Right atrium auricular region (tissue), 2 donors: ENCODE data around the gene CPT1B. TPM values are rescaled to one million over a fixed set of nuclear protein-coding genes. Genes with fewer than 3 reads are reported as not detected.
"Not testable (repeated sequence)": the region's sequence is repeated elsewhere in the genome, so short reads cannot be mapped to it uniquely, and the experiment has no call there.

ENCODE experiments used
- DNase-seq: peaks from one replicate; pipeline ENCODE4 v3.0.0-alpha.2; 2019; ENCODE audit warnings: low spot score
- H3K27ac ChIP-seq, 2 donors: fragments of 200-600 bp; sonication (generic); 1 replicate in 1 of 2; 2 replicates in 1 of 2; pipeline ENCODE4 v1.5.1; 2016 to 2019
- H3K27me3 ChIP-seq, 2 donors: fragments of 200-600 bp; sonication (generic); one replicate each; pipeline versions ENCODE4 v1.5.1 to v1.6.0; 2017 to 2019
- H3K36me3 ChIP-seq: fragments of 200-600 bp; sonication (generic); one replicate; pipeline ENCODE4 v1.5.1; 2016
- H3K4me1 ChIP-seq, 2 donors: fragments of 200-600 bp; sonication (generic); one replicate each; pipeline versions ENCODE4 v1.5.1 to v1.6.0; 2017 to 2019
- H3K4me3 ChIP-seq, 2 donors: fragments of 200-600 bp; sonication (generic); 1 replicate in 1 of 2; 2 replicates in 1 of 2; pipeline ENCODE4 v1.5.1; 2017 to 2019; ENCODE audit warnings: mild to moderate bottlenecking in 1 of 2, moderate library complexity in 1 of 2
- H3K9me3 ChIP-seq, 2 donors: fragments of 200-600 bp; sonication (generic); one replicate each; pipeline ENCODE4 v1.5.1; 2019
- total RNA-seq, 2 donors: library from RNA; depleted of rRNA; stranded (reverse); fragments of >200 nt; gene quantifications; one replicate each; pipeline ENCODE4 v1.1.0, GENCODE V29; 2016
- TF ChIP-seq, protein P1 (sequence below), 2 donors: fragments of 200-600 bp; sonication (generic); IDR thresholded peaks; one replicate each; pipeline ENCODE4 v1.5.1; 2019; ENCODE audit warnings: antibody characterized with exemption in 2 of 2

The CPT1B gene
- total RNA-seq, 2 donors from 2014 or later = 184 to 281 TPM

DNA sequence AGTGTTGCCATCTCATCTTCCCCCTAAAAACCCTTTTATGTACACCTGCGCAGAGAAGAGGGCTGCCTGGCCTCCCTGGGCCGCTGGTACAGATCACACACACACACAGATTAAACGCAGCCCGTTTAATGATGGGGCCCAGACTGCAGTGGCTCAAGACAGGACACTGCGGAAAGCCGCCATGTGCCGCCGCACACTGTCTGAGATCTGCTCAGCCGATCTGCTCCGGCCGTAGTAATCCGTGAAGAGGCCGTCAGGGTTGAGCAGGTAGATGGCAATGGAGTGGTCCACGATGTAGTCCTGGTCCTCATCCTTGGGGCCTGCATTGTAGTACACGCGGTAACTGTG, 54.8 kb downstream of the CPT1B start:
- no peak overlapping the region for H3K4me3 ChIP-seq
- H3K4me1 ChIP-seq = peaks cover 0 to 28% of the 10 kb centered on the region in 2 donors
- no peak for DNase-seq
- TF ChIP-seq, protein P1, sequence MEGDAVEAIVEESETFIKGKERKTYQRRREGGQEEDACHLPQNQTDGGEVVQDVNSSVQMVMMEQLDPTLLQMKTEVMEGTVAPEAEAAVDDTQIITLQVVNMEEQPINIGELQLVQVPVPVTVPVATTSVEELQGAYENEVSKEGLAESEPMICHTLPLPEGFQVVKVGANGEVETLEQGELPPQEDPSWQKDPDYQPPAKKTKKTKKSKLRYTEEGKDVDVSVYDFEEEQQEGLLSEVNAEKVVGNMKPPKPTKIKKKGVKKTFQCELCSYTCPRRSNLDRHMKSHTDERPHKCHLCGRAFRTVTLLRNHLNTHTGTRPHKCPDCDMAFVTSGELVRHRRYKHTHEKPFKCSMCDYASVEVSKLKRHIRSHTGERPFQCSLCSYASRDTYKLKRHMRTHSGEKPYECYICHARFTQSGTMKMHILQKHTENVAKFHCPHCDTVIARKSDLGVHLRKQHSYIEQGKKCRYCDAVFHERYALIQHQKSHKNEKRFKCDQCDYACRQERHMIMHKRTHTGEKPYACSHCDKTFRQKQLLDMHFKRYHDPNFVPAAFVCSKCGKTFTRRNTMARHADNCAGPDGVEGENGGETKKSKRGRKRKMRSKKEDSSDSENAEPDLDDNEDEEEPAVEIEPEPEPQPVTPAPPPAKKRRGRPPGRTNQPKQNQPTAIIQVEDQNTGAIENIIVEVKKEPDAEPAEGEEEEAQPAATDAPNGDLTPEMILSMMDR (IDR thresholded peaks at IDR 0.05) = no peak
- peaks cover 52% of the 10 kb centered on the region for H3K36me3 ChIP-seq
- H3K27ac ChIP-seq = no peak overlapping the region
- H3K9me3 ChIP-seq = no peaks in the 10 kb centered on the region
- H3K27me3 ChIP-seq = no peaks in the 10 kb centered on the region

DNA sequence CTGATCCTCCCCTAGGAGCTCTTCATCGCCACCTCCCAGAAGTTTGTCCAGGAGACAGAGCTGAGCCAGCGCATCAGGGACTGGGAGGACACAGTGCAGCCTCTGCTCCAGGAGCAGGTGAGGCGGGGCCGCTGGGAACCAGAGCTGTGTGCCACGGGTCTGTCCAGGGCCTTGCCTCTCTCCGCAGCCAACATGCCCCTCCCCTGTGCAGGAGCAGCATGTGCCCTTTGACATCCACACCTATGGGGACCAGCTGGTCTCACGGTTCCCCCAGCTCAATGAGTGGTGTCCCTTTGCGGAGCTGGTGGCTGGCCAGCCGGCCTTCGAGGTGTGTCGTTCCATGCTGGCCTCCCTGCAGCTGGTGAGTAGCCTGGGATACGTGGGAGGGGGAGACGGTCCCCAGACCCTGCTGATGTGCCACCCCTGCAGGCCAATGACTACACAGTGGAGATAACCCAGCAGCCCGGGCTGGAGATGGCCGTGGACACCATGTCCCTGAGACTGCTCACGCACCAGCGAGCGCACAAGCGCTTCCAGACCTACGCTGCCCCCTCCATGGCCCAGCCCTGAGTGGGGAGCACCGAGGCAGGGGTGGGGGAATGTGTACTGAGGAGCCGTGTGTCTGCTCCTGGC, 55.3 kb downstream of the CPT1B start:
- Histone ChIP-seq H3K4me1 (peaks cover 0 to 28% of the 10 kb centered on the region in 2 donors), H3K36me3 (peaks cover 57% of the 10 kb centered on the region)
- no peak for DNase-seq

DNA sequence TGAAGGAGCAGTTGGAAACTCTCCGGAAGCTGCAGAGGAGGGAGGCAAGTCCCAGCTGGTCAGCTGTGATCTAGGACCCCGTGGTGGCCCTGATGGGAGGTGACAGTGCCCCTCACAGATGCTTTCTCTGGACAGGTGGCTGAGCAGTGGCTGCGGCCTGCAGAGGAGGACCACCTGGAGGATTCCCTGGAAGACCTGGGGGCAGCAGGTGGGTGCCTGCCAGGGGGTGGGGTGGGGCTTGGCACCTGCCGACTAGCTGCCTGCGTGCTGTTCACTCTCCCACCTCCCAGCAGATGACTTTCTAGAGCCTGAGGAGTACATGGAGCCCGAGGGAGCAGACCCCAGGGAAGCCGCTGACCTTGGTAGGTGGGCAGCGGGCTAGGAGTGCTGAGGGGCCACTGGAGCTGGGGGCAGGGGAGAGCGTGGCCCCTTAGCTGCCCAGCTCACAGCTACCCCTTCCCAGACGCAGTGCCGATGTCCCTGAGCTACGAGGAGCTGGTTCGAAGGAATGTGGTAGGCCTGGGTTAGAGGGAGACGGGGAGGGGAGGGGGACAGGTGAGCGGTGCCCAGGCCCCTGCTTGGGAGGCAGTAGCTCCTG, 55.9 kb downstream of the CPT1B start:
- H3K27me3 ChIP-seq = no peaks in the 10 kb centered on the region
- no peak overlapping the region for H3K27ac ChIP-seq
- no peaks in the 10 kb centered on the region for H3K9me3 ChIP-seq
- no peak overlapping the region for H3K4me3 ChIP-seq
- peaks cover 64% of the 10 kb centered on the region for H3K36me3 ChIP-seq
- no peak for DNase-seq
- H3K4me1 ChIP-seq = peaks cover 0 to 26% of the 10 kb centered on the region in 2 donors
- TF ChIP-seq, protein P1 (IDR thresholded peaks at IDR 0.05) = no peak

More for the DNA sequence above, 55.3 kb downstream of the CPT1B start:
- Histone ChIP-seq H3K27me3 (no peaks in the 10 kb centered on the region), H3K27ac (no peak overlapping the region), H3K4me3 (no peak overlapping the region), H3K9me3 (no peaks in the 10 kb centered on the region)
- TF ChIP-seq, protein P1 (IDR thresholded peaks at IDR 0.05) = no peak

DNA sequence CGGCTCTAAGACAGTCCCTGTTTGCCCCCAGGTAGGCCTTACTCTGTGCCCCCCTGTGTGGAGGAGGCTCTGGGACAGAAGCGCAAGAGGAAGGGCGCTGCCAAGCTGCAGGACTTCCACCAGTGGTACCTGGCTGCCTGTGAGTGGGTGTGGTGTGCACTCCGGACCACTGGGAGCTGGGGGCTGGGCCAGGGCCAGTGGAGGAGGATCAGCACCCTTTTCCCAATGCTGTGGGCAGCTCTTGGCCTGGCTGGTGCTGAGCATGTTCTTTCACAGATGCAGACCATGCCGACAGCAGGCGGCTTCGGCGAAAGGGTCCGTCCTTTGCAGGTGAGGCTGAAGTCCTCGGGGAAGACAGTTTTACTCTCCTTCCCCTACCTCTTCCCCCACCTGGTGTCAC, 56.5 kb downstream of the CPT1B start:
- Histone ChIP-seq H3K27me3 (no peaks in the 10 kb centered on the region), H3K36me3 (peaks cover 69% of the 10 kb centered on the region), H3K4me1 (peaks cover 0 to 20% of the 10 kb centered on the region in 2 donors), H3K9me3 (no peaks in the 10 kb centered on the region), H3K27ac (no peak overlapping the region), H3K4me3 (no peak overlapping the region)
- DNase-seq = no peak
- TF ChIP-seq, protein P1 (IDR thresholded peaks at IDR 0.05) = no peak

DNA sequence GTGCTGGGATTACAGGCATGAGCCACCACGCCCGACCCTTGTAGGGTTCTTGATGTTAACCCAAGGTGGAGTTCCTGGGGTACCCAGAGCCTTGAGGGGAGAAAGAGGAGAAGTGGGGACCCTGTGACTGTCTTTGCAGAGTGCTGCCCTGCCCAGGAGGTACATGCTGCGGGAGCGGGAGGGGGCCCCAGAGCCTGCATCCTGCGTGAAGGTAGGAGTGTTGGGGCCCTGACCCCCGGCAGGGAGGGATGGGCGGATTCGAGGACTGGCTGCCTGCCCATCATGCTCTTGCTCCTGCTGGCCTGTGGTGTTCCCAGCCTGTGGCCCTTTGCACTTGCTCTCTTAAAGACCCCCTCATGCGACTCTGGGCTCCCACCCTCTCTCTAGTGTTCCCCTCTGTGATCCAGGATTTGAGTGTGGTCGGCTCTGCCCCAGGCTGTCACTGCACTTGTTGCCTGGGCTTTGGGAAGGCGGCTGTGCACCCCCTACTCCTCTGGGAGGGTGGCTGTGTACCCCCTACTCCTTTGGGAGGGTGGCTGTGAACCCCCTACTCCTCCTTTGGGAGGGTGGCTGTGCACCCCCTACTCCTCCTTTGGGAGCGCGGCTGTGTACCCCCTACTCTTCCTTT, 57.3 kb downstream of the CPT1B start:
- peaks cover 75% of the 10 kb centered on the region for H3K36me3 ChIP-seq
- no peak overlapping the region for H3K4me3 ChIP-seq
- H3K27me3 ChIP-seq = no peaks in the 10 kb centered on the region
- no peaks in the 10 kb centered on the region for H3K9me3 ChIP-seq
- H3K27ac ChIP-seq = no peak overlapping the region
- H3K4me1 ChIP-seq = peaks cover 0 to 15% of the 10 kb centered on the region in 2 donors
- TF ChIP-seq, protein P1 (IDR thresholded peaks at IDR 0.05) = no peak
- DNase-seq = no peak

DNA sequence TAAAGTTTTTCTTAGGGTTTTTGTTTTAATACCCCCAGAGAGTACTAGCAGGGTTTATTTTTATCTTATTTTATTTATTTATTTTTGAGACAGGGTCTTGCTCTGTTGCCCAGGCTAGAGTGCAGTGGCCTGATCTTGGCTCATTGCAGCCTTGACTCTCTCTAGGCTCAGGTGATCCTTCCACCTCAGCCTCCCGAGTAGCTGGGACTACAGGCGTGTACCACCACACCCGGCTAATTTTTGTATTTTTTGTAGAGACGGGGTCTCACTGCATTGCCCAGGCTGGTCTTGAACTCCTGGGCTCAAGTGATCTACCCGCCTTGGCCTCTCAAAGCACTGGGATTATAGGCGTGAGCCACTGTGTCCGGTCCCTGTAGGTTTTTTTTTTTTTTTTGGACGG, 58.0 kb downstream of the CPT1B start:
- peaks cover 75% of the 10 kb centered on the region for H3K36me3 ChIP-seq
- H3K4me3 ChIP-seq, H3K9me3 ChIP-seq, H3K27me3 ChIP-seq, DNase-seq, H3K27ac ChIP-seq: not testable (repeated sequence)
- peaks cover 0 to 15% of the 10 kb centered on the region in 2 donors for H3K4me1 ChIP-seq
